HL-60 (cell line): Measurements from ENCODE around the gene KDM4C.

Experiments used
- DNase-seq, 2 experiments: peaks; one replicate each; pipeline ENCODE4 v3.0.0-alpha.2; 2010 to 2020; ENCODE audit warnings: low read depth in 1 of 2, low spot score in 1 of 2
- H3K27ac ChIP-seq: fragments of 250-450 bp; sonication (Bioruptor Pico); replicated peaks from 2 replicates; pipeline ENCODE4 v1.5.1; 2020; ENCODE audit warnings: mild to moderate bottlenecking, moderate library complexity
- H3K27me3 ChIP-seq: fragments of 250-450 bp; sonication (Bioruptor Pico); 2 replicates; pipeline ENCODE4 v1.5.1; 2021; ENCODE audit warnings: mild to moderate bottlenecking, moderate library complexity; ENCODE audit not compliant: insufficient read depth, poor library complexity, severe bottlenecking
- H3K4me3 ChIP-seq: replicated peaks from 2 replicates; pipeline ENCODE4 v1.5.1; 2011; ENCODE audit warnings: mild to moderate bottlenecking, control low read depth, low read length; ENCODE audit not compliant: insufficient read depth
- GABPA ChIP-seq: IDR thresholded peaks from 2 replicates; pipeline ENCODE4 v1.6.1; 2012; ENCODE audit warnings: low read depth
- POLR2AphosphoS5 ChIP-seq: IDR thresholded peaks from 2 replicates; pipeline ENCODE4 v1.6.1; 2012; ENCODE audit warnings: low read depth
- REST ChIP-seq: IDR thresholded peaks from 2 replicates; pipeline ENCODE4 v1.6.1; 2012; ENCODE audit warnings: low read depth; ENCODE audit not compliant: insufficient replicate concordance
- SPI1 ChIP-seq: IDR thresholded peaks from 2 replicates; pipeline ENCODE4 v1.6.1; 2012; ENCODE audit warnings: low read depth, mild to moderate bottlenecking, borderline replicate concordance
- TF ChIP-seq, protein P1 (sequence below): IDR thresholded peaks from one replicate; pipeline ENCODE4 v1.5.1; 2011; ENCODE audit warnings: low read length, control low read depth, inconsistent platforms; ENCODE audit not compliant: insufficient read depth

KDM4C gene

DNA sequence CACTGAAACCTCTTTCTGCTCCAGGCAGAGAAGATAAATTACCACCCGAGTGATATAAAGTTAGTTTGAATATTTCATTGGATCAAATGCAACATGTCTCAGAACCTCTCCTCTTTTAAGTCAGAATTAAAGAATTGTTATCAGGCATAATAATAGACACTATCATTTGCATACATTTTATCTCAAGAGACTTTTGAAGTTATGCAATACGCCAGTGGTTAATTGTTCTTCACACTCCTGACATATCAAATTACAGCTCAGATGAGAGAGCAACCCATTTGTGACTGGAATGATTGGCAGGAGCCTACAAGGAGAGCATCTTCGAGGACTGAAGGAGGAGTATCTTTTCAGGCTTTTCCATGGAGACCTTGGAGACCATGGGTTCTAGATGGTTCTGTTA is 452.2 kb downstream of the KDM4C start:
- peaks cover 2% of the 10 kb centered on the region for H3K27me3 ChIP-seq
- H3K27ac ChIP-seq, result no peak overlapping the region
- no peak overlapping the region for H3K4me3 ChIP-seq
- no peak for DNase-seq
- TF ChIP-seq GABPA, result no peak
- TF ChIP-seq, protein P1, sequence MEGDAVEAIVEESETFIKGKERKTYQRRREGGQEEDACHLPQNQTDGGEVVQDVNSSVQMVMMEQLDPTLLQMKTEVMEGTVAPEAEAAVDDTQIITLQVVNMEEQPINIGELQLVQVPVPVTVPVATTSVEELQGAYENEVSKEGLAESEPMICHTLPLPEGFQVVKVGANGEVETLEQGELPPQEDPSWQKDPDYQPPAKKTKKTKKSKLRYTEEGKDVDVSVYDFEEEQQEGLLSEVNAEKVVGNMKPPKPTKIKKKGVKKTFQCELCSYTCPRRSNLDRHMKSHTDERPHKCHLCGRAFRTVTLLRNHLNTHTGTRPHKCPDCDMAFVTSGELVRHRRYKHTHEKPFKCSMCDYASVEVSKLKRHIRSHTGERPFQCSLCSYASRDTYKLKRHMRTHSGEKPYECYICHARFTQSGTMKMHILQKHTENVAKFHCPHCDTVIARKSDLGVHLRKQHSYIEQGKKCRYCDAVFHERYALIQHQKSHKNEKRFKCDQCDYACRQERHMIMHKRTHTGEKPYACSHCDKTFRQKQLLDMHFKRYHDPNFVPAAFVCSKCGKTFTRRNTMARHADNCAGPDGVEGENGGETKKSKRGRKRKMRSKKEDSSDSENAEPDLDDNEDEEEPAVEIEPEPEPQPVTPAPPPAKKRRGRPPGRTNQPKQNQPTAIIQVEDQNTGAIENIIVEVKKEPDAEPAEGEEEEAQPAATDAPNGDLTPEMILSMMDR, result no peak
- TF ChIP-seq SPI1, result no peak
- no peak for TF ChIP-seq REST
- TF ChIP-seq POLR2AphosphoS5, result no peak

GRCh38 chr9:7210854-7211637 is 453.3 kb downstream of the KDM4C start:
- no peak overlapping the region for H3K27ac ChIP-seq
- no peak for DNase-seq
- no peak overlapping the region for H3K4me3 ChIP-seq
- no peak for TF ChIP-seq SPI1
- TF ChIP-seq, protein P1, result no peak
- TF ChIP-seq GABPA, result no peak
- no peak for TF ChIP-seq POLR2AphosphoS5
- no peak for TF ChIP-seq REST
- H3K27me3 ChIP-seq, result peaks cover 2% of the 10 kb centered on the region

DNA sequence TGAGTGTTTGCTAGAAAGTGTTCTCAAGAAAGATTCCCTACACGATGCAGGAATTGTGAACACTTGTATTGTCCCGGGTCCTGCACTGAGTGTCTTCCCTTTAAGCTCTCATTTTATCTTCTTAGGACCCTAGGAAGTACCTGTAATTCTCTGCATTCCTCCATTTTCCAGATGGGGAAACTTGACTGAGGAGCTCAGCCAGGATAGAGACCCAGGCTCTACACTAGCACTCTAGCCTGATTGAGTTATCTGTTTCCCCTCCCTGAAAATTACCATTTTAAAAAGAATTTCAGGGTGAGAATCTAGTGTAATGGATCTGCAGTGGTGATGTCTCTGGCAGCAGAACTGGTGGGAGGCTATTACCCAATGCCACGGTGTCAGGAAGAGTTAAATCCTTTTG is 453.9 kb downstream of the KDM4C start:
- TF ChIP-seq SPI1 (no peak), REST (no peak), POLR2AphosphoS5 (no peak), GABPA (no peak)
- TF ChIP-seq, protein P1, result no peak
- H3K4me3 ChIP-seq, result no peak overlapping the region
- H3K27me3 ChIP-seq, result peaks cover 2% of the 10 kb centered on the region
- H3K27ac ChIP-seq, result no peak overlapping the region
- no peak for DNase-seq
